GM10266 (cell line): ENCODE results near the gene TRAF1.

Source experiments
- DNase-seq: peaks from one replicate; pipeline ENCODE4 v3.0.0; 2012; ENCODE audit errors: extremely low spot score
- CTCF ChIP-seq: IDR thresholded peaks from 2 replicates; pipeline ENCODE4 v1.5.1; 2012; ENCODE audit warnings: mild to moderate bottlenecking, low read depth; ENCODE audit not compliant: control insufficient read depth, insufficient read depth; ENCODE audit errors: missing control alignments

TRAF1 gene

GRCh38 chr9:120915854-120916470 is 10.6 kb downstream of the TRAF1 start:
- DNase-seq, result no peak
- TF ChIP-seq CTCF, result no peak

DNA sequence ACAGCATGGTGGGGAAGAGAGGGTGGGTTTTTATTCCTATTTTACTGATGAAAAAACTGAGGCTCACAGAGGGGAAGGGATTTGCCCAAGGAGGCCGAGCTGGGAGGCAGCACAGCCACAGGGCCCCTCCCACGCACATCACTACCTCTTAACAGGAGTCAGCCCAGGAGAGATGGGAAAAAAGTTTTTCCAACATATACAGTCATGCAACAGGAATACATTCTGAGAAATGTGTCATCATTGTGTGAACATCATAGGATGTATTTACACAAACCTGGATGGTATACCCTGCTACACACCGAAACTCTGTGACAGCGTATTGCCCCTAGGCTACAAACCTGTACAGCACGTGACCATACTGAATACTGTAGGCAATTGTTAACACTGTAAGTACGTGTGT is 11.6 kb downstream of the TRAF1 start:
- TF ChIP-seq CTCF, result no peak
- no peak for DNase-seq

DNA sequence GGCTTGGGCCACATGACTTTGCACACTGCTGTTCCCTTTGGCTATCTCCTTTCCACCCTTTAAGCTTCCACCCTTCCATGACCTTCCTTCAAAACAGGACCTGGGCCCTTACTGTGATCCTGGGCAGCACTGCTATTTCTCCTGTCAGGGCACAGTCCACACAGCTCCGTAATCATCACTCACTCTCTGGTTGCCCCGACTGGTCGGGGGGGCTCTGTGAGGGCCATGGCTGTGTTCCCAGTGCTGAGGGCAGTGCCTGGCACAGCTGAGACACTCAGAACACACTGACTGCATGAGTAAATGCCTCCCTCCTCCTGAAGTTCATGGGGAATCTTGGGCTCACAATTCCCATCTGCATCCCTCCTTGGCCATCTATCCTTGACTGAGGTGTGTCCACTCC is 12.2 kb downstream of the TRAF1 start:
- DNase-seq, result no peak

GRCh38 chr9:120913647-120914264 is 12.8 kb downstream of the TRAF1 start:
- no peak for TF ChIP-seq CTCF
- DNase-seq, result no peak

More for the DNA sequence above, 12.2 kb downstream of the TRAF1 start:
- no peak for TF ChIP-seq CTCF

DNA sequence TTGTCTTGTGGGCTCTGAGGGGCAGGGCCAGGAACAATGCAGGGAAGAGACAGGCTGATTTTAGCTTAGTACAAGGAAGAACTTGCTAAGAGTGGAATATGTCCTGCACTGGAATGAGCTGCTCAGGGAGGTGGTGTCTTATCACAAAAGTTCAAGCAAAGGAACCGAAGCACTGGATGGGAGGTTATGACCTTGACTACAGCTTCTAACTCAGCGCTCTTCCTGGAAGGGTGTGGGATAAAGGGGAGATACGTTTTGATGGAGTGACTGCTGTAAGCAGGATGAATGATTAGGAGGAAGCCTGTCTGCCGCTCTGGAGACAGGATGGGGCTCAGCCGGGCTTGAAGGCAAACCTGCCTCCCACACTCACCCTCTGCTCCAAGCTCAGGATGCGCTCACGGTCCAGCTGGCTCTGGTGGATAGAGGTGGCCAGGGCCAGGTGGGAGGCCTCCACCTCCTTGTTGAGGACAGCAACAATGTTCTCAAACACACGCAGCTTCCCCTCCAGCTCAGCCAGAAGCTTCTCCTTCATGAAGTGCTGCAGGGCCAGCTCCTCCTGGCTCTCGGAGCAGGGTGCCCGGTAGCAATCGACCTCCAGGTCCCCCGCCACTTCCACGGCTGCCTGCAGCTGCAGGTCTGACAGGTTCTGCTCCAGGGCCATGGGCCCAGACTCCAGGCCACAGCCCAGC is 13.5 kb downstream of the TRAF1 start:
- TF ChIP-seq CTCF, result no peak
- DNase-seq, result no peak

GRCh38 chr9:120911295-120911837 is 15.2 kb downstream of the TRAF1 start:
- no peak for TF ChIP-seq CTCF
- DNase-seq, result no peak

GRCh38 chr9:120910643-120911042 is 16.0 kb downstream of the TRAF1 start:
- DNase-seq, result no peak

More at GRCh38 chr9:120910643-120911042, 16.0 kb downstream of the TRAF1 start:
- no peak for TF ChIP-seq CTCF
